Astrocyte (in vitro differentiated cells and primary cell): ENCODE data around the gene PALMD.

Experiments
- EZH2 ChIP-seq: IDR thresholded peaks from 2 replicates; pipeline ENCODE4 v1.6.1; 2012; ENCODE audit warnings: mild to moderate bottlenecking, low read length, inconsistent platforms; ENCODE audit not compliant: insufficient read depth
- TF ChIP-seq, protein P1 (sequence below): IDR thresholded peaks from 2 replicates; pipeline ENCODE4 v1.5.1; 2011; ENCODE audit warnings: low read depth, mild to moderate bottlenecking, inconsistent platforms, low read length, moderate library complexity; ENCODE audit not compliant: insufficient read depth

DNA sequence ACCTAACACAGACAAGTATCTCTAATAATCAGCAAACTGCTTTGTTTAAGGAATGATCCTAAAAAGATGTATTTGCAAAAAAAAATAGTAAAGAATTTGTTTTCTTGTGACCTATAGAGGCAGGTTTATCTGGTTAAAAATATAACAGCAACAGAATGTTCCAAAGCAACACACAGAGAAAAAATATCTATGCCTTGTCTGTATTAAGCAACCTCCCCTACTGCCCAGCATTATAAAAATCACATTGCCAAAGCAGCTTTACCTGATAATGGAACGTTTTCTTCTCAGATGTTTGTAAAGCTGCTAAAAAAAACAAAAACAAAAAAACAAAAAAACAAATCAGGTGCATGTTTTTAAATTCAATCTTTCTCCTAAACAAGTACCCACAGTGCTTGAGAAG lies 24.7 kb downstream of the PALMD start:
- TF ChIP-seq, protein P1, sequence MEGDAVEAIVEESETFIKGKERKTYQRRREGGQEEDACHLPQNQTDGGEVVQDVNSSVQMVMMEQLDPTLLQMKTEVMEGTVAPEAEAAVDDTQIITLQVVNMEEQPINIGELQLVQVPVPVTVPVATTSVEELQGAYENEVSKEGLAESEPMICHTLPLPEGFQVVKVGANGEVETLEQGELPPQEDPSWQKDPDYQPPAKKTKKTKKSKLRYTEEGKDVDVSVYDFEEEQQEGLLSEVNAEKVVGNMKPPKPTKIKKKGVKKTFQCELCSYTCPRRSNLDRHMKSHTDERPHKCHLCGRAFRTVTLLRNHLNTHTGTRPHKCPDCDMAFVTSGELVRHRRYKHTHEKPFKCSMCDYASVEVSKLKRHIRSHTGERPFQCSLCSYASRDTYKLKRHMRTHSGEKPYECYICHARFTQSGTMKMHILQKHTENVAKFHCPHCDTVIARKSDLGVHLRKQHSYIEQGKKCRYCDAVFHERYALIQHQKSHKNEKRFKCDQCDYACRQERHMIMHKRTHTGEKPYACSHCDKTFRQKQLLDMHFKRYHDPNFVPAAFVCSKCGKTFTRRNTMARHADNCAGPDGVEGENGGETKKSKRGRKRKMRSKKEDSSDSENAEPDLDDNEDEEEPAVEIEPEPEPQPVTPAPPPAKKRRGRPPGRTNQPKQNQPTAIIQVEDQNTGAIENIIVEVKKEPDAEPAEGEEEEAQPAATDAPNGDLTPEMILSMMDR = no peak
- TF ChIP-seq EZH2 = no peak
